Peyer's patch (tissue), 4 donors: ENCODE measurements around the gene TIAM1.

Experiments used
- POLR2A ChIP-seq, 2 donors: fragments of 450-650 bp; IDR thresholded peaks; one replicate each; pipeline ENCODE4 v1.5.1; 2017; ENCODE audit warnings: antibody characterized with exemption in 2 of 2, mild to moderate bottlenecking in 2 of 2, moderate library complexity in 2 of 2
- TF ChIP-seq, protein P1 (sequence below), 6 experiments: fragments of 450-650 bp in 4 of 6; fragments of 200-600 bp in 2 of 6; sonication (generic) in 1 of 6; IDR thresholded peaks; one replicate each; pipeline ENCODE4 v1.5.1; 2017 to 2019; ENCODE audit warnings: antibody characterized with exemption in 6 of 6, mild to moderate bottlenecking in 3 of 6, moderate library complexity in 1 of 6

GRCh38 chr21:31115249-31115648 is 228.8 kb downstream of the TIAM1 start:
- no peak for TF ChIP-seq POLR2A (IDR thresholded peaks at IDR 0.05)
- TF ChIP-seq, protein P1, sequence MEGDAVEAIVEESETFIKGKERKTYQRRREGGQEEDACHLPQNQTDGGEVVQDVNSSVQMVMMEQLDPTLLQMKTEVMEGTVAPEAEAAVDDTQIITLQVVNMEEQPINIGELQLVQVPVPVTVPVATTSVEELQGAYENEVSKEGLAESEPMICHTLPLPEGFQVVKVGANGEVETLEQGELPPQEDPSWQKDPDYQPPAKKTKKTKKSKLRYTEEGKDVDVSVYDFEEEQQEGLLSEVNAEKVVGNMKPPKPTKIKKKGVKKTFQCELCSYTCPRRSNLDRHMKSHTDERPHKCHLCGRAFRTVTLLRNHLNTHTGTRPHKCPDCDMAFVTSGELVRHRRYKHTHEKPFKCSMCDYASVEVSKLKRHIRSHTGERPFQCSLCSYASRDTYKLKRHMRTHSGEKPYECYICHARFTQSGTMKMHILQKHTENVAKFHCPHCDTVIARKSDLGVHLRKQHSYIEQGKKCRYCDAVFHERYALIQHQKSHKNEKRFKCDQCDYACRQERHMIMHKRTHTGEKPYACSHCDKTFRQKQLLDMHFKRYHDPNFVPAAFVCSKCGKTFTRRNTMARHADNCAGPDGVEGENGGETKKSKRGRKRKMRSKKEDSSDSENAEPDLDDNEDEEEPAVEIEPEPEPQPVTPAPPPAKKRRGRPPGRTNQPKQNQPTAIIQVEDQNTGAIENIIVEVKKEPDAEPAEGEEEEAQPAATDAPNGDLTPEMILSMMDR (IDR thresholded peaks at IDR 0.05), result no peak
